Activated naive CD8-positive, alpha-beta T cell treated with anti-CD3 and anti-CD28 coated beads, Interleukin-2, amount 50 U/mL, for 24 hours (primary cell): ENCODE results near the gene PLA2G12B.
"Not testable (repeated sequence)": the region's sequence is repeated elsewhere in the genome, so short reads cannot be mapped to it uniquely, and the experiment has no call there.

Source experiments
- ATAC-seq: fragments of 150-1000 bp; cut with Tn5 transposase; one replicate; pipeline ENCODE4 v1.10.0; 2021
- DNase-seq: peaks from one replicate; pipeline ENCODE4 v3.0.0; 2021
- H3K27ac Mint-ChIP-seq: one replicate; pipeline ENCODE4 v1.8.0; 2021; ENCODE audit warnings: mild to moderate bottlenecking, mixed read lengths
- H3K27me3 Mint-ChIP-seq: one replicate; pipeline ENCODE4 v1.8.0; 2021; ENCODE audit warnings: mixed read lengths
- H3K36me3 Mint-ChIP-seq: one replicate; pipeline ENCODE4 v1.8.0; 2021; ENCODE audit warnings: low read depth, mixed read lengths
- H3K4me1 Mint-ChIP-seq: one replicate; pipeline ENCODE4 v1.8.0; 2021; ENCODE audit warnings: mixed read lengths
- H3K4me3 Mint-ChIP-seq: one replicate; pipeline ENCODE4 v1.8.0; 2021; ENCODE audit warnings: mild to moderate bottlenecking, moderate library complexity, mixed read lengths
- H3K9me3 Mint-ChIP-seq: one replicate; pipeline ENCODE4 v1.8.0; 2021; ENCODE audit warnings: mixed read lengths

The PLA2G12B gene

DNA sequence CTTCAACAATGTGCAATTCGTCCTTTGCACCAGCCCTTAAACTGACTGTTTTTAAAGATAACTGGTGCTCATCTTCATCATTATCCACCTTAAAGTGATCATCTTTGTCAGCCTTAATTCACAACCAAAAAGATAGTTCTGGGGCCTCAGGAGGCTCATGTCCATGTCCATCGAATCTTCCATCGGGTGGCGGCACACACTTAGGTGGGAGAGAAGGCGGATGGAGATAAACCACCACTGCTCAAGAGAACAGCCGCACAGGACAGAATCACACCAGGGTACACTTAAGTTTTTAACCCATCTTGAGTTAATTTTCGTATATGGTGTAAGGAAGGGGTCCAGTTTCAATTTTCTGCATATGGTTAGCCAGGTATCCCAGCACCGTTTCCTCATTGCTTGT is 36.3 kb downstream of the PLA2G12B start:
- Mint-ChIP-seq H3K4me1 (no peaks in the 10 kb centered on the region), H3K4me3 (no peak overlapping the region), H3K27ac (no peak overlapping the region), H3K27me3 (peaks cover 17% of the 10 kb centered on the region), H3K9me3 (peaks cover 11% of the 10 kb centered on the region), H3K36me3 (no peaks in the 10 kb centered on the region)
- DNase-seq (no peak), ATAC-seq (no peak)

DNA sequence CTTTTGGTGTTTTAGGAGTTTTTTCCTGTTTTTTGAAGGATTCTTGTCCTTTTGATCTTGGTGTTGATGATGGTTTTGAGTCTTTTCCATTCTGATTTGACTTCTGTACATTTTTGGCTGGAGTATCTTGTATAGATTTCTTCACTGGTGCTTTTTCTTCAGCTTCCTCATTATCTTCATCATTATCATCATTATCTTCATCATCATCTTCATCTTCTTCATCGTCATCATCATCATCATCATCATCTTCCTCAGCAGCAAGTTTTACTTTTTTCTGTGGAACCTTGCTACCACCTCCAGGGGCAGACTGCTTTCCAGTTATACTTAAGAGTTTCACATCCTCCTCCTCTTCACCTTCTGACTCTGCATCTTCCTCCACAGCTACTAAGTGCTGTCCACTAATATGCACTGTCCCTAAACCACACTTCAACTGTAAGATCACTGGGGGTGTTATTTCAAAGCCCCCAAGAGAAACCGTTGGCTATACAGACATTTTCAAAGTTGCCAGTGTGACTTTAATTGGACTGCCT is 36.7 kb downstream of the PLA2G12B start:
- not testable (repeated sequence) for H3K4me1 Mint-ChIP-seq, ATAC-seq, DNase-seq, H3K4me3 Mint-ChIP-seq, H3K27ac Mint-ChIP-seq, H3K36me3 Mint-ChIP-seq
- Mint-ChIP-seq H3K9me3 (peaks cover 11% of the 10 kb centered on the region), H3K27me3 (peaks cover 17% of the 10 kb centered on the region)

DNA sequence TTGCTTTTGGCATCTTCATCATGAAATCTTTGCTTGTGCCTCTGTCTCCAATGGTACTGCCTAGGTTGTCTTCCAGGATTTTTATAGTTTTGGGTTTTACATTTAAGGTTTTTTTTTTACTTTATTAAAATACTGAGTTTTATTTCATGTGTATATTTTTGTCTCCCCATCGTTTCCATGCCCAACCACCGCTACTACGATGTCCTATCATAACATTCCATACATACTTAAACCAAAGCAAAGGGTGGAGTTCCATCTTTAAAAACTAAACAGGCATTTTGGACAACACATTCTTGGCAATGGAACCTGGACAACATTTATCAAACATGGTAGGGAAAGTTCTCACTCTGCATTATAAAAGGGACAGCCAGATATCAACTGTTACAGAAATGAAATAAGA is 37.4 kb downstream of the PLA2G12B start:
- not testable (repeated sequence) for H3K36me3 Mint-ChIP-seq, H3K27ac Mint-ChIP-seq, H3K4me3 Mint-ChIP-seq, ATAC-seq, H3K4me1 Mint-ChIP-seq, DNase-seq
- peaks cover 17% of the 10 kb centered on the region for H3K27me3 Mint-ChIP-seq
- H3K9me3 Mint-ChIP-seq: peaks cover 11% of the 10 kb centered on the region

DNA sequence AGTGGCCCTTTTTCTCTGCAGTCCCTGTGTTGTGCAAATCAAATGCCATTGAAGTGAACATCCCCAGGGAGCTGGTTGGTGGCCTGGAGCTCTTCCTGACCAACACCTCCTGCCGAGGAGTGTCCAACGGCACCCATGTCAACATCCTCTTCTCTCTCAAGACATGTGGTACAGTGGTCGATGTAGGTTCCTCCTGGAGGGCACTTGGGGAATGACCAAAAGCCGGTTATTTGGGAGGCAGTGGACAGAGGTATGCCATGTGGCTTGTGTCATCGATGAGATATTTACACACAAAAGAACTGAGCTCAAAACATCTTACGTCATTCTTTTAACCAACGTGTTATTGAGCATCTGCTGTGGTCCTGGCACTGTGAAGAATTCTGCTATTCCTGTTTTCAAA is 41.3 kb downstream of the PLA2G12B start:
- no peak for ATAC-seq
- Mint-ChIP-seq H3K36me3 (no peaks in the 10 kb centered on the region), H3K27me3 (peaks cover 4% of the 10 kb centered on the region), H3K4me1 (no peaks in the 10 kb centered on the region), H3K4me3 (no peak overlapping the region), H3K27ac (no peak overlapping the region), H3K9me3 (no peaks in the 10 kb centered on the region)
- no peak for DNase-seq

DNA sequence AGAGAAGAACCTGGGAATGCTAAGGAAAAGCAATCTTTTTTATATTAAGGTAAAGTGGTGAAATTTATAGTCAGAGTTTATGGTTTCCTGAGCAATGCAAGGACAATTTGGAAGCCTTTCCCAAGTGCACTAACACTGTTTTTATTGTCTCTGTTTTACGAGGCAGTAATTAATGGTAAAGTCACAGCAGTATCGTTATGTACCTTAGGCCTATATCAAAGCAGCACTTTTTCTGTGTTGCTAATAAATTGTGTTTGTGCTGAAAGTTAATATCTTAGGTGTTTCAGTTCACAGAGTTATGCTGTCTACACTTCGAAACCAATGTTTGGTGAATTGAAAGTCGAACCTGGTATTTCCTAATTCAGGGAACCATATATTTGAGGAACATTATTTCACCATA is 41.9 kb downstream of the PLA2G12B start:
- peaks cover 1% of the 10 kb centered on the region for H3K27me3 Mint-ChIP-seq
- no peak for DNase-seq
- no peaks in the 10 kb centered on the region for H3K36me3 Mint-ChIP-seq
- no peak overlapping the region for H3K27ac Mint-ChIP-seq
- no peak for ATAC-seq
- no peak overlapping the region for H3K4me3 Mint-ChIP-seq
- no peaks in the 10 kb centered on the region for H3K4me1 Mint-ChIP-seq
- no peaks in the 10 kb centered on the region for H3K9me3 Mint-ChIP-seq

DNA sequence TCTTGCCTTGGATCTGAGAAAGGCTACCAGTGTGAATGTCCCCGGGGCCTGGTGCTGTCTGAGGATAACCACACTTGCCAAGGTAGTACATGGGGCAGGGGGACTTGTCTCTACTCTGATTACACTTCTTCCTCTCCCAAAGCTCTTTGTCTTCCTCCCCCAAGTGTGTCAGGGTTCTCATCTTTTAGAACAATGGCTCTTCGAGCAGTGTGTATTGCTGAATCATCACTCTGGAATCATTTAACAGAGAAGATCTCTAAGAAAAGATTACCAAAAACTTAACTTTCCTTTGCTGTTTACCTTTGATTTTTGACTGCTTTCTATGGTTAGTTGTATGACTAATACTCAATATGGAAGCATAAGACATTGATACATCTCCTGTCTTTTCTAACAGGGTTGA is 42.8 kb downstream of the PLA2G12B start:
- Mint-ChIP-seq H3K27me3 (no peaks in the 10 kb centered on the region), H3K36me3 (no peaks in the 10 kb centered on the region), H3K4me1 (no peaks in the 10 kb centered on the region), H3K27ac (no peak overlapping the region), H3K9me3 (no peaks in the 10 kb centered on the region), H3K4me3 (no peak overlapping the region)
- ATAC-seq (no peak), DNase-seq (no peak)

DNA sequence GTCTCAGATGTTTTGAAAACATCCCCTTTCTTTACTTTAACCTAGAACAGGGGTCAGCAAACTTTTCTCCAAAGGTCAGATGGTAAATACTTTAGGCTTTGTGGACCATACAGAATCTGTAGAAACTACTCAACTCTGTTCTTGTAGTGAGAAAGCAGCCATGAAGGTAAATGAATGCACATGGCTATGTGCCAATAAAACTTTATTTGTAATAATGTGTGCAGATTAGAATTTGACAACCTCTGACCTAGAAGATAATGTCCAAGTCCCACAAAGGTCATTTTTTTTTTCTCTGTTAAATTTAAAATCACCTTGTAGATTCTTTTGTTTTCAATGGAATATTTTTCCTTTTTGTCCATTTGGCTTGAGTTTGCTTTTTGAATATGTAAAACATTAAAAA is 43.9 kb downstream of the PLA2G12B start:
- ATAC-seq (no peak), DNase-seq (no peak)
- Mint-ChIP-seq H3K36me3 (no peaks in the 10 kb centered on the region), H3K4me1 (no peaks in the 10 kb centered on the region), H3K9me3 (no peaks in the 10 kb centered on the region), H3K4me3 (no peak overlapping the region), H3K27ac (no peak overlapping the region), H3K27me3 (no peaks in the 10 kb centered on the region)

DNA sequence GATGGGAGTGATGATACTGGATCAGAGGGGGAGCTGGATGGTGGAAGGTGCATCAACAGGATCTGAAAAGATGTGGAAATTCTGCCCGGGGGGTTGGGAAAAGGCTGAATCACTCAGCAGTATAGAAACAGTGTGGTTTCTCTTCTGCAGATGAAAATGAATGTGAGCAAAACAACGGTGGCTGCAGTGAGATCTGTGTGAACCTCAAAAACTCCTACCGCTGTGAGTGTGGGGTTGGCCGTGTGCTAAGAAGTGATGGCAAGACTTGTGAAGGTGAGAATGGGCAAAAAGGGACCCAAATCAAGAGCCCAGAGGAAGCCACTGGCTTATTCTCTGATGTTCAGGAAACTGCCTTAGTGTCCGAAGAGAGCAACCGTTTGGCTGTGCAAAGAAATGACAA is 48.2 kb downstream of the PLA2G12B start:
- H3K27ac Mint-ChIP-seq: no peak overlapping the region
- no peaks in the 10 kb centered on the region for H3K4me1 Mint-ChIP-seq
- H3K9me3 Mint-ChIP-seq: no peaks in the 10 kb centered on the region
- no peak overlapping the region for H3K4me3 Mint-ChIP-seq
- ATAC-seq (no peak), DNase-seq (no peak)
- no peaks in the 10 kb centered on the region for H3K36me3 Mint-ChIP-seq
- no peaks in the 10 kb centered on the region for H3K27me3 Mint-ChIP-seq

DNA sequence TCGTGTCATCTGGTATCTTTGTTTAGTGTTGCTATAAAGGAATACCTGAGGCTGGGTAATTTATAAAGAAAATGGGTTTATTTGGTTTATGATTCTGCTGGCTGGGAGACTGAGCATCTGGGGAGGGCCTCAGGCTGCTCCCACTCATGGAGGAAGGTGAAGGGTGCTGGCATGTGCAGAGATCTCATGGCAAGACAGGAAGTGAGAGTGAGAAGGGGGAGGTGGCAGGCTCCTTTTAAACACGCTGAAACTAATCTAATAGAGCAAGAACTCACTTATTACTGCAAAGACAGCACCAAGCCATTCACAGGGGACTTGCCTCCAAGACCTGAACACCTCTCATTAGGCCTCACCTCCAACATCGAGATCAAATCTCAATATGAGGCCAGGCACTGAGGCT is 49.8 kb downstream of the PLA2G12B start:
- no peaks in the 10 kb centered on the region for H3K9me3 Mint-ChIP-seq
- H3K4me1 Mint-ChIP-seq: no peaks in the 10 kb centered on the region
- no peaks in the 10 kb centered on the region for H3K36me3 Mint-ChIP-seq
- no peak overlapping the region for H3K4me3 Mint-ChIP-seq
- no peaks in the 10 kb centered on the region for H3K27me3 Mint-ChIP-seq
- DNase-seq (no peak), ATAC-seq (no peak)
- no peak overlapping the region for H3K27ac Mint-ChIP-seq

DNA sequence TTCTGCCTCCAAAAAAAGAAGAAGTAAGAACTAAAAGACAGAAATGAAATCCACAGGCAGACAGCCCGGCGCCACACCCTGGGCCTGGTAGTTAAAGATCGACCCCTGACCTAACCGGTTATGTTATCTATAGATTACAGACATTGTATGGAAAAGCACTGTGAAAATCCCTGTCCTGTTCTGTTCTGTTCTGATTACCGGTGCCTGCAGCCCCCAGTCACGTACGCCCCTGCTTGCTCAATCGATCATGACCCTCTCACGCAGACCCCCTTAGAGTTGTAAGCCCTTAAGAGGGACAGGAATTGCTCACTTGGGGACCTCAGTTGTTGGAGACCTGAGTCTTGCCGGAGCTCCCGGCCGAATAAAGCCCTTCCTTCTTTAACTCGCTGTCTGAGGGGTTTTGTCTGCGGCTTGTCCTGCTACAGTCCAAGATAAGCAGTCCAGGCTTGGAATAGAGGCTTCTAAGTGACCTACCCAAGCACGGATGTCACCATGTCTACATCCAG is 50.6 kb downstream of the PLA2G12B start:
- not testable (repeated sequence) for H3K27me3 Mint-ChIP-seq, H3K9me3 Mint-ChIP-seq, H3K4me1 Mint-ChIP-seq, DNase-seq, H3K36me3 Mint-ChIP-seq, H3K4me3 Mint-ChIP-seq, H3K27ac Mint-ChIP-seq, ATAC-seq

DNA sequence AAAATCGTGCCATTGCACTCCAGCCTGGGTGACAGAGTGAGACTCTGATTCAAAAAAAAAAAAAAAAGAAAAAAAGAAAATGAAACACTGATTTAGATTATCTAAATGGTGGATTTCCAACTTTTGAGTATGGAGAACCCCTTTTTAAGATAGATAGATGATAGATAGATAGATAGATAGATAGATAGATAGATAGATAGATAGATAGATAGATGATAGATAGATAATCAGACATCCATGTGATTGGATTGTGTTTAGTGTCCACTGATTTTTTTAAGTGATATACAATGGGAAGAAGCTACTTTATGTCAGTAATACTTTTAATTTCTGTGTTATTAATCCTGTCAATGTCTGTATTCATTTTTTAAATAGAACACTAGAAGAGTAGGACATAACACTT is 55.1 kb downstream of the PLA2G12B start:
- Mint-ChIP-seq H3K4me1 (no peaks in the 10 kb centered on the region), H3K4me3 (no peak overlapping the region), H3K9me3 (no peaks in the 10 kb centered on the region), H3K27me3 (peaks cover 8% of the 10 kb centered on the region), H3K27ac (no peak overlapping the region), H3K36me3 (no peaks in the 10 kb centered on the region)
- DNase-seq: no peak
- no peak for ATAC-seq

DNA sequence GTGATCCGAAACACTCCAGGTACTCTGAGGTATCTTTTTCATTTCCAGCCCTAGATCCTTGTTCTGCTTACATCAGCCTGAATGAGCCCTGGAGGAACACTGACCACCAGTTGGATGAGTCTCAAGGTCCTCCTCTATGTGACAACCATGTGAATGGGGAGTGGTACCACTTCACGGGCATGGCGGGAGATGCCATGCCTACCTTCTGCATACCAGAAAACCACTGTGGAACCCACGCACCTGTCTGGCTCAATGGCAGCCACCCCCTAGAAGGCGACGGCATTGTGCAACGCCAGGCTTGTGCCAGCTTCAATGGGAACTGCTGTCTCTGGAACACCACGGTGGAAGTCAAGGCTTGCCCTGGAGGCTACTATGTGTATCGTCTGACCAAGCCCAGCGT is 56.0 kb downstream of the PLA2G12B start:
- H3K27me3 Mint-ChIP-seq: peaks cover 10% of the 10 kb centered on the region
- no peak overlapping the region for H3K27ac Mint-ChIP-seq
- no peak overlapping the region for H3K4me3 Mint-ChIP-seq
- H3K4me1 Mint-ChIP-seq: no peaks in the 10 kb centered on the region
- no peaks in the 10 kb centered on the region for H3K9me3 Mint-ChIP-seq
- H3K36me3 Mint-ChIP-seq: no peaks in the 10 kb centered on the region
- DNase-seq (no peak), ATAC-seq (no peak)

DNA sequence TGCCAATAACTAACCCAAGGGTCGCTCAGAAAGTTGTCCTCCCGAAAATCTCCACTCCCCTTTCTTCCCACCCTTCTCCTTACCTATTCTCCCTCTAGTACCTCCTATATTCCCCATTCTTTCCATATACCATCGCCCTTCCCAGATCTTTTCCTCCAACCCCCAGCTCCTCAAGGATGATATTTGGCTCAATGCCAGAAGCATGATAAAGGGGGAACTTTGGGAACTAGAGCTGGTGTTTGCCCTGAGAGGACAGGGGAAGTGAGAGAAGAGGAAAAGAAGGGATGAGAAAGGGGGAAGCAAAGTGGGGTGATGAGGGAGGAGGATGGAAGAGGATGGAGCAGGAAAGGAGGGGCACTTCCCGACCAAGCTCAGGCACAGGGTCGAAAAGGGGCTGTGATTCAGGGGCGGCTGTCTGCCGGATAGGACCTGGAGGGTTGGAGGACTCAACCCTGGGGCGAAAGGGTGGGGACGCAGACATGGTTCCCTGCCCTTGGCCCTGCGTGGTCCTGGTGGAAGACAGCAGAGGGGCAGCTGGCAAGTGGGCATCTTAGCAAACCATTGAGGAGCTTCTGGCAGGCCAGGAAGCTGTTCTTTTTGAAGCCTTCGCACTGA is 59.3 kb downstream of the PLA2G12B start:
- H3K27me3 Mint-ChIP-seq: peaks cover 10% of the 10 kb centered on the region
- no peaks in the 10 kb centered on the region for H3K36me3 Mint-ChIP-seq
- DNase-seq (no peak), ATAC-seq (no peak)
- H3K4me3 Mint-ChIP-seq: no peak overlapping the region
- no peaks in the 10 kb centered on the region for H3K4me1 Mint-ChIP-seq
- H3K9me3 Mint-ChIP-seq: no peaks in the 10 kb centered on the region
- no peak overlapping the region for H3K27ac Mint-ChIP-seq

DNA sequence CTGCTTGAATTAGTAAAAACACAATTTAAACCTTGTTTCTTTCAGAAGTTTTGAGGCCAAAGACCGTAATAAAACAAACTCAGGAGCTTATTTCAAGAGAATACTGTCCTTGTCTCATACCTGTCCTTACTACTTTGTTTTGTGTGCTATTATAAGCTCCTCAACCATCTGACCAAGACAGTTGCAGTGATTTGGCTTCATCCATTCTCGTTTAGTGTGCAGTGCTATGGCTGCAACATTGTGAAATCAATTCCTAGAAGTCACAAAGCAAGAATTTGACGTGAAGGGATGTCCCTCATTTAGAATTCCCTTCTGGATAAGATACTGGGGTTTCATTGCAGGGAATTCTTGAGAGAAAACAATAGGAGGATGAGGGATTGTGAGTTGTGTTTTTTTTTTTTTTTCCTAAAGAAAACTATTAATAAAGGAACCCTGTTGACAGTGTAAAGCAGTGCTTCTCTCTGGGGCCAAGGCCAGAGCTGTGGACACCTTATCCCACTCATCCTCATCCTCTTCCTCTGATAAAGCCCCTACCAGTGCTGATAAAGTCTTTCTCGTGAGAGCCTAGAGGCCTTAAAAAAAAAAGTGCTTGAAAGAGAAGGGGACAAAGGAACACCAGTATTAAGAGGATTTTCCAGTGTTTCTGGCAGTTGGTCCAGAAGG is 61.3 kb downstream of the PLA2G12B start, which contains the start of gene OIT3:
Gene OIT3 (plus strand): TSS at position 604 of the 663 bp plus-strand sequence. CDS start 60 bp downstream, outside the sequence.
- ATAC-seq: no peak
- H3K36me3 Mint-ChIP-seq: peaks cover 4% of the 10 kb centered on the region
- peaks cover 3% of the 10 kb centered on the region for H3K4me1 Mint-ChIP-seq
- H3K9me3 Mint-ChIP-seq: no peaks in the 10 kb centered on the region
- peaks cover 8% of the 10 kb centered on the region for H3K27me3 Mint-ChIP-seq
- H3K4me3 Mint-ChIP-seq: no peak within 1 kb of the TSS
- H3K27ac Mint-ChIP-seq: no peak within 1 kb of the TSS
- no peak for DNase-seq

DNA sequence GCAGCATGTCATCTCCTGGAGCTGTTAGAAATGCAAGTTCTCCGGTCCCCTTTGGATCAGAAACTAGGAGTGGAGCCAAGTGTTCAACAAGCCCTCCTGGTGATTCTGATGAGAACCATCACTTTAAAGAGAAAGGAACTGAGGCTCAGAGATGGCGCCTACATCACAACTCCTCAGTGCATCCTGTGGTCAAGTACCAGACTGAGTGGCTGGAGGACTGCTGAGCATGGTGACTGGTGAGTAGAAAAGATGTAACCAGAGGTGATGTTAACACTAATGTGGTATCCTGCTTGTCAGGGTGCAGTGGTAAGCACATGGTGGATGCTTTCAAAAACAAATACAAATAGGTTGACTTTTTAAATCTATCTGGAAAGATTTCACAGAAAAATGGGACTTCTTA is 64.5 kb downstream of the PLA2G12B start:
- no peak for ATAC-seq
- H3K27ac Mint-ChIP-seq: no peak overlapping the region
- peaks cover 18% of the 10 kb centered on the region for H3K36me3 Mint-ChIP-seq
- no peaks in the 10 kb centered on the region for H3K9me3 Mint-ChIP-seq
- DNase-seq: no peak
- H3K4me1 Mint-ChIP-seq: peaks cover 25% of the 10 kb centered on the region
- H3K27me3 Mint-ChIP-seq: peaks cover 6% of the 10 kb centered on the region
- no peak overlapping the region for H3K4me3 Mint-ChIP-seq
